ENCODE results near the gene CMSS1.

- TF ChIP-seq CTCF (IDR thresholded peaks at IDR 0.05) (no peak), USF1 (CRISPR knock-in tag; IDR thresholded peaks at IDR 0.05) (no peak), KAT7 (CRISPR knock-in tag; IDR thresholded peaks at IDR 0.05; ENCODE audit: borderline replicate concordance) (no peak), NFYB (CRISPR knock-in tag; conservative IDR thresholded peaks at IDR 0.05; ENCODE audit: low read depth) (no peak), HMGXB4 (CRISPR knock-in tag; IDR thresholded peaks at IDR 0.05) (no peak), RELA (CRISPR knock-in tag; IDR thresholded peaks at IDR 0.05; ENCODE audit: borderline replicate concordance) (no peak), SP1 (CRISPR knock-in tag; conservative IDR thresholded peaks at IDR 0.05) (no peak), CREB1 (CRISPR knock-in tag; IDR thresholded peaks at IDR 0.05) (no peak), JUN (CRISPR knock-in tag; IDR thresholded peaks at IDR 0.05) (no peak), USF2 (CRISPR knock-in tag; IDR thresholded peaks at IDR 0.05) (no peak), ESRRA (CRISPR knock-in tag; IDR thresholded peaks at IDR 0.05; ENCODE audit: borderline replicate concordance) (no peak), HMGA2 (CRISPR knock-in tag; IDR thresholded peaks at IDR 0.05) (no peak)
Measured at GRCh38 chr3:99875581-99875928, 57.9 kb downstream of the CMSS1 start.
